Measurements from ENCODE around the gene SEMA6C.

SEMA6C gene

GRCh38 chr1:151146072-151146411, 389 bp downstream of the SEMA6C start:
- no peak for TF ChIP-seq POLR2A (IDR thresholded peaks at IDR 0.05; ENCODE audit: low read depth, low read length)
- DNase-seq (ENCODE audit: insufficient read length, low spot score) (no peak), FAIRE-seq (no peak)

- TF ChIP-seq POLR2A (IDR thresholded peaks at IDR 0.05; ENCODE audit: low read depth, low read length): no peak
- DNase-seq (ENCODE audit: insufficient read length, low spot score) (no peak), FAIRE-seq (no peak)
These were observed 943 bp downstream of the SEMA6C start for GRCh38 chr1:151145304-151146071.

GRCh38 chr1:151144474-151145303, 1.7 kb downstream of the SEMA6C start:
- no peak for DNase-seq (ENCODE audit: insufficient read length, low spot score)
- FAIRE-seq: no peak
- TF ChIP-seq POLR2A (IDR thresholded peaks at IDR 0.05; ENCODE audit: low read depth, low read length): no peak

- TF ChIP-seq POLR2A (IDR thresholded peaks at IDR 0.05; ENCODE audit: low read depth, low read length): no peak
- FAIRE-seq: no peak
- no peak for DNase-seq (ENCODE audit: insufficient read length, low spot score)
These were observed 2.4 kb downstream of the SEMA6C start for GRCh38 chr1:151143986-151144385.

- DNase-seq (ENCODE audit: insufficient read length, low spot score) (no peak), FAIRE-seq (no peak)
- no peak for TF ChIP-seq POLR2A (IDR thresholded peaks at IDR 0.05; ENCODE audit: low read depth, low read length)
These were observed 3.4 kb downstream of the SEMA6C start for GRCh38 chr1:151143057-151143435.

- DNase-seq (ENCODE audit: insufficient read length, low spot score) (no peak), FAIRE-seq (no peak)
- TF ChIP-seq POLR2A (IDR thresholded peaks at IDR 0.05; ENCODE audit: low read depth, low read length): no peak
These were observed 3.9 kb downstream of the SEMA6C start for GRCh38 chr1:151142411-151143056.

GRCh38 chr1:151137789-151138188, 8.6 kb downstream of the SEMA6C start:
- TF ChIP-seq POLR2A (IDR thresholded peaks at IDR 0.05; ENCODE audit: low read depth, low read length): no peak
- FAIRE-seq (no peak), DNase-seq (ENCODE audit: insufficient read length, low spot score) (no peak)

- no peak for TF ChIP-seq POLR2A (IDR thresholded peaks at IDR 0.05; ENCODE audit: low read depth, low read length)
- FAIRE-seq (no peak), DNase-seq (ENCODE audit: insufficient read length, low spot score) (no peak)
These were observed 10.7 kb downstream of the SEMA6C start for GRCh38 chr1:151135433-151136385.

GRCh38 chr1:151134991-151135390, 11.4 kb downstream of the SEMA6C start:
- no peak for FAIRE-seq
- no peak for DNase-seq (ENCODE audit: insufficient read length, low spot score)
- TF ChIP-seq POLR2A (IDR thresholded peaks at IDR 0.05; ENCODE audit: low read depth, low read length): no peak

GRCh38 chr1:151134396-151134795, 12.0 kb downstream of the SEMA6C start:
- TF ChIP-seq POLR2A (IDR thresholded peaks at IDR 0.05; ENCODE audit: low read depth, low read length): no peak
- DNase-seq (ENCODE audit: insufficient read length, low spot score) (no peak), FAIRE-seq (no peak)

- no peak for TF ChIP-seq POLR2A (IDR thresholded peaks at IDR 0.05; ENCODE audit: low read depth, low read length)
- DNase-seq (ENCODE audit: insufficient read length, low spot score) (no peak), FAIRE-seq (no peak)
These were observed 13.2 kb downstream of the SEMA6C start for GRCh38 chr1:151133018-151133806.

- TF ChIP-seq POLR2A (IDR thresholded peaks at IDR 0.05; ENCODE audit: low read depth, low read length): no peak
- FAIRE-seq (no peak), DNase-seq (ENCODE audit: insufficient read length, low spot score) (no peak)
These were observed 14.0 kb downstream of the SEMA6C start for GRCh38 chr1:151132335-151133017.
